Measurements from ENCODE around the gene LILRA6.
"Not testable (repeated sequence)": the region's sequence is repeated elsewhere in the genome, so short reads cannot be mapped to it uniquely, and the experiment has no call there.

The LILRA6 gene

GRCh38 chr19:54242646-54243045, at the start of gene LILRA6:
Gene LILRA6 (minus strand): TSS chr19:54242790.
- DNase-seq = peak in 2 of 3 donors; percentile 52 to 64

DNA sequence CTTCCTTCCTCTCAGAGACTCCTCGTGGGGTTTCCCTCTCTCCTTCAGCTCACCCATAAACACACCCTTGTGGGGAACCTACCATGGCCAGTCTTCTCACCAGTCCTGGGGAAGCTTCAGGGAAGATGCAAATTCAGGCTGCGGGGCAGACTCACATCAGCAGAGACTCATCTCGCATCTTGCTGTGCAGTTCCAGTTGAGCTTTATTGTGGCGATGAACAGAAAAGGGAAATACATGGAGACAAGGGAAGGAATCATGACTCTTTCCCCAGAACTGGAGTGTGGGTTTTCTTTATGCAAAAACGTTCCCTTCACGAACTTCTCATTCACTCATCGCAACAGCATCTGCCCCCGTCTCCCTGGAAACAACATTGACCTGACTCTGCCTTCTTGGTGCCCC, 46.6 kb upstream of the LILRA6 start:
- peak; percentile 69 to 93 (median 69) for DNase-seq

- DNase-seq = no peak
These were observed 44.9 kb upstream of the LILRA6 start for GRCh38 chr19:54287456-54287855.

- not testable (repeated sequence) for DNase-seq
These were observed 43.7 kb upstream of the LILRA6 start for GRCh38 chr19:54286283-54286682.

DNA sequence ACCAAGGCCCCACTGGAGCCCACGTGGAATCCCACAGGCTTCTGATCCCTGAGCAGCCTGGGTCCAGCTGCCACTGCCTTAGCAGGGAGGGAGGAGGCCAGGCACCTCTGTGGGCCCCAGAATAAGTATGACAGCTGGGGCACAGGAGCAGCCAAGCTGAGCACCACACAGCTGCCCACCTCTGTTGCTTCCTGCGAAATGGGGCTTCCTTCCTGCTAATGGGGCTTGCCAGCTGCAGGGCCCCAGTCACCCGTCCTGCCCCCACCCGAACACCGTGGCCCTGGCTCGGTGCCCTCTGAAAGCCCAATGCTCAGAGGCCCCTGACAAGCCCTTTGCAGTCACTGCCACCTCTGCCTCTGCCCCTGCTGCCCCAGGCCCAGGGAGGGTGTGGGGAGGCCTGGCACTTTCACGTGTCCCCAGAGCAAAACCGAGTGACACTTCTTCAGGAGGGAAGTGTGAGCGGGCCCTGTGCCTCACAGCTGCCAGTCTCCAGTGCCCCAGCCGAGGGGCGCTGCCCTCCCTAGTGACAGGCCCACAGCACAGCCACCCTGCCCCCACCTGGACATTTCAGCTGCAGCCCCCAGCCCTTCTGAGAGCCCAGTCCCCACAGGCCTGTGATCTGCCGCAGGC, 43.0 kb upstream of the LILRA6 start:
- not testable (repeated sequence) for DNase-seq

DNA sequence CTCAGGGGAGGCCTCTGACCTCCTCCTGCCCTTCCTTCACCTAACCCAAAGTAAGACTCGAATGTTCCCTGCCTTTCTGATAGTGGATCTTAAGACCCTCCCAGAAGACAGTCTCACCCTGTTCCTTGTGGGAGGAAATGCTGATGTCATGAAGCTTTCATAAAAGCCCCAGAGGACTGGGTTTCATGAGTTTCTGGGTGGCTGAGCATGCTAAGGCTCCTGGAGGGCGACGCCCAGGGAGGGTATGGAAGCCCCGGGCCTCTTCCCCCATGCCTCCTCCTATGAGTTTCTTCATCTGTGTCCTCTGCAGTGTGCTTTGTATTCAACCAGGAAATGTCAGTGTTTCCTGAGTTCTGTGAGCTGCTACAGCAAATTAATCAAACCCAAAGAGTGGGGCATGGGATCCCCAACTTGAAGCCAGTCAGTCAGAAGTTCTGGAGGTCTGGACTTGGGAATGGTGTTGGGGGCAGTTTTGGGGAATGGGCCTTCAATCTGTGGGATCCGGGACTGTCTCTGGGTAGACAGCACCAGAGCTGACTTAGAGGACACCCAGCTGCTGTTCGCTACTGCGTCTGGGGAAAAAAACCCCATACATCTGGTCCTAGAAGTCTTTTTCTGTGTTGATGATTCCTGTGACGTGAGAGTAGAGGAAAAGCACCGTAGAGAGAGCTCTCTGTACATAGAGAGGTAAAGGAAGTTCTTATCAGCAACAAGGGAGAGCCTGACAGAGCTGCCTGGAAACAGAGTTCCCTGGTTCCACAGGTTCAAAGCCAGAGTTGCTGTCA, 40.3 kb upstream of the LILRA6 start:
- DNase-seq = peak; percentile 64 to 82 (median 73)

DNA sequence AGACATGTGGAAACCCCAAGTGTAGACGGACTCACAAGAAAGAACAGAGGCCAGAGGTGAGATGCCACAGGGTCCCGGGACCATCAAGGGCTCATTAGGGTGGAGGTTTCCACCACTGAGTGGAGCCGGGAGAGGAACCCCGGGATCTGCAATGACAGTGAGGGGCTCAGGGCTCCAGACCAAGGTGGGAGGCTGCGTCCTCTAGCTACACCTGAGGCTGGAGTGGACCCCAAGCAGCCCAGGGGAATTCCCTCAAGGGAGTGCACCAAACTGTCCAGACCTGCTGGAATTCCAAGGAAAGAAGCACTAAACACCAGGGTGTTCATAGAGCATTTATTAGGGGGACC, 39.1 kb upstream of the LILRA6 start:
- not testable (repeated sequence) for DNase-seq

DNA sequence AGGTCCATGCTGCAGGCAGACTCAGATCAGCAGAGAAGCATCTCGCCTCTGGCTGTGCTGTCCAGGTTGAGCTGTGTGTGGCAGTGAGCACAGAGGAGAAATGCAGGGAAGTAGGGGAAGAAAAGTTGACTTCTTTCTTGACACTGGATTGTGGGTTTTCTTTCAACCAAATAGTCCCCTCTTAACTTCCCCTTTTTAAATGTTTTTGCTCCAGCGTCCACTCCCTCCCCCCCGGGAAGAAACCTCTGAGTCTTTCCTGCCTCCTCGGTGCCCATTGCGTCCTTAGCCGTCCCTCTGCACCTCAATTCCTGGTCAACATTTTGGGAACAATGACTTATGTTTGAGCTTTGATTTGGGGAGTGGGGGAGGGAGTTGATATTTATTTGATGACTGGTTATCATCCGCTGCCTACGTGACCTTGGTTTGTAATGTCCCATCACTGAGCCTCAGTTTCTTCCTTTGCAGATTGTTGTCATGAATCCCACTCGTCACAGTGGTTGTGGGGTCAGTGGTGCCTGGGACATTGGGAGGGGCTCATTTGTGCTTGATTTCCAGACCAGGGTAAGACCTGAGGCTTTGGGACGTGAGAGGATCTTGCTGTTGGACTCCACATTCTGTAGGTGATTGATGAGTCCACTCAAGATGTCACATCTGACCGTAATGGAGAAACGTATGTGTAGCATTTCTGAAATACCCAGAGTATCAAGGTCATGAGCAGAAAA, 38.6 kb upstream of the LILRA6 start, which contains the start of gene LILRB2:
TSS of gene LILRB2 (minus strand) at position 104 of the 722 bp plus-strand sequence. CDS start 614 bp downstream, outside the sequence.
- DNase-seq = peak; percentile 79 to 81 (median 80)

- DNase-seq = peak; percentile 86 to 87 (median 86)
These were observed 37.9 kb upstream of the LILRA6 start for GRCh38 chr19:54280441-54280840.

DNA sequence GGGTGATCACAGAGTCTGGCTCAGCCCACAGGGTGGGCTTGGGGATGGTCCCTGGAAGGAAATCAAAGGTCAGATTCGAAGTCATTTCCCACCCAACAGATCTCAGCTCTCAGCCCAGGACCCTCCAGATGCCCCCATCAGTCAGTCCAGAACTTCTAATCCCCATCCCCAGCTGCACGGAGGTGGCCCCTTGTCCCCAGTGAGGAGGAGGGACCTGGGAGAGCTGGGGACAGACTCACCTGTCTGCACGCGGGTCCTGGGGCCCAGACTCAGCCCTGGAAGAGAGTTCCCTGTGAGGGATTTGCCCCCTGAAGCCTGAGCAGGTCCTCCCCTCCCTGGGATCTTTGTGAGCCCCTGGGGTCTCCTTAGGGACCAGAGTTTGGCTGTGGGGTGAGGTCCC, 37.4 kb upstream of the LILRA6 start:
- DNase-seq = not testable (repeated sequence)

- peak; percentile 67 to 75 (median 68) for DNase-seq
These were observed 36.9 kb upstream of the LILRA6 start for GRCh38 chr19:54279406-54279962.

- not testable (repeated sequence) for DNase-seq
These were observed 36.1 kb upstream of the LILRA6 start for GRCh38 chr19:54278571-54279195.

GRCh38 chr19:54278056-54278455, 35.5 kb upstream of the LILRA6 start:
- not testable (repeated sequence) for DNase-seq

- not testable (repeated sequence) for DNase-seq
These were observed 34.6 kb upstream of the LILRA6 start for GRCh38 chr19:54277111-54277615.

DNA sequence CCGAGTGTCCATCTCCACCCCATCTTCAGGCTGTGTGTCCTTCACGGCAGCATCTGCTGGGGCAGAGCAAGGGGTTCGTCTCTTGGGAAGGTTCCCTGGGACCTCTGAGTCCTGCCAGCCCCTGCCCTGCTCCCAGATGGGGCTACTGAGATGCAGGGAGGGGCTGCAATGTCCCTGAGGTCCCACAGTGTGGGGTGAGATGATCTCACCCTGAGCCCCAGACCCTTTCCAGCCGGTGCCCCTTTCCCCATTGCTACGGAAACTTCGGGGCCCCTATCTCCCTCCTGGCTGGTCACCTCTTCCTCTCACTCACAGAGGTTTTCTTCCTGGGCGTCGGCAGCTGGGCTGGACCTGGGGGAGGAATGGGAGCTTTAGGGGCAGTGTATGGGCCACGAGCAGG, 33.4 kb upstream of the LILRA6 start:
- DNase-seq = no peak

- DNase-seq = not testable (repeated sequence)
These were observed 31.9 kb upstream of the LILRA6 start for GRCh38 chr19:54274516-54274915.

GRCh38 chr19:54273821-54274220, 31.2 kb upstream of the LILRA6 start:
- DNase-seq = peak in 1 of 3 donors; percentile 35

GRCh38 chr19:54272181-54272580, 29.6 kb upstream of the LILRA6 start:
- DNase-seq = peak; percentile 71 to 86 (median 76)

DNA sequence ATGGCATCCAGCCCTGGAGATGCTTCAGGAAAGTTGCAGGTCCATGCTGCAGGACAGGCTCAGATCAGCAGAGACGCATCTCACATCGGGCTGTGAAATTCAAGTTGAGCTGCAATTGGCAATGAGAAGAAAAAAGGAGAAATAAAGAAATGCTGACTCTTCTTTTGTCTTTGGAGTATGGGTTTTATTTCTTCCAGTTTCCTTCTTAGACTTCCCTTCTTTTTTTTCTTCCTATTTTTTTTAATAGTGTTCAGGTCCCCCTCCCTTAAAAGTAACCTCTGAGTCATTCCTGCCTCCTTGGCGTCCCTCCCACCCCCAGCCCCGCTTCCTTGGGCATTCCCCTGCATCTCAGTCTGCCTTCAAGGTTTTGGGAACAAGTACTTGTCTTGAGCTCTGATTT, 29.0 kb upstream of the LILRA6 start:
- DNase-seq = peak; percentile 91 to 95 (median 93)

DNA sequence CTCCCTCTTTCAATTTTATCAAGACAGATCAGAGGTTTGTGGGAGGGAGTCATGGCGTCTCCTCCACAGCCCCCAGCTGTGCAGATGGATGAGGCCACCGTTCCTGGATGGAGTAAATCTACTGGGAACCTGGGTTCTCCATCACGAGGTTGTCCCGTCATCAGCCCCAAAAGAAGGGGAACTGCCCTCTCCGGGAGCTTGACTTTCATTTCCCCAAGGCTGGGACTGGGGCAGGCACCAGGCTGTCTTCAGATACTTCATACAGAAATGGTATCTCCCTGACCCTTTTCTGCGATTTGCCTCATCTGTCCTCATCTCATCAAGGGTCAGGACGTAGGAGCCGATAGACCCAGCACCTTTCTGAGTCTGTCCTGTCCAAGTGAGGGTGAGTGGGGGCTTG, 28.5 kb upstream of the LILRA6 start:
- peak; percentile 94 to 97 (median 95) for DNase-seq

DNA sequence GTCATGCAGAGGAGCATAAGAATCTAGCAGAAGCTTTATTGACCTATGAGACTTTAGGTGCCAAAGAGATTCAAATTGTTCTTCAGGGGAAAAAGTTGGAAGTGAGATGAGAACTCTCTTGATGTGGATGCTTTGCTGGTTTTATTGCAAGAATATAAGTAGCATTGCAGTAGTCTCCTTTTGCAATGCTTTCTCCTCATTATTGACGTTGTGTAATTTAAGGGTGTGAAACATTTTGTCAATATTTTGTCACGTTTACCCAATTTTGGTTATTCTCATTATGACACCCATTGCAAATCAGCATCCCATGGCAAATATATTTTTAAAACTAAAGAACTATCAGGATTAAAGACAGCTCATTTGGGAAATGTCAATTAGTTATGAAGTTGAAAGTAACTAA, 26.3 kb upstream of the LILRA6 start:
- peak in 1 of 3 donors; percentile 47 for DNase-seq

DNA sequence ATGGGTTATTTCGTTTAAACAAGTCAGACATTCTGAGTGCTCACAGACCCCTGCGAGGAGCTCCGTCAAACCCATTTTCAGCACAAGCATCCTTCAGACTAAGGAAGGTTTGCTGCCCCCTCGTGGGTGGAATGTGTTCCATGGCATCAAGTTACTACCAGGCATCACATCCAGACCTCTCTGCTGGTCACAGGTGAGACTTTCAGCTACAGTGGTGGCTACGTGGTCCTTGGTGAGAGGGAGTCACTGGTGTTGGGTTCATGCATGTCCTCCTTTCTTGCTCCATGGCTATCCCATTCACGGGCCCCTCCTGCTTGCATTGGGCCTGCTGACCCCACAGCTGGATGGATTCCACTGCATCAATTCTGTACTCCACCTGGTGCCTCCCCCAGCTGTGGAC, 23.5 kb upstream of the LILRA6 start:
- DNase-seq = peak; percentile 83 to 91 (median 87)

Measured in suppressor macrophage treated with lipopolysaccharide for 1 hour (primary cell).